Right lobe of liver (tissue), 4 donors: ENCODE results near the gene RNF17.

ENCODE experiments used
- CTCF ChIP-seq, 4 donors: fragments of 200-600 bp in 3 of 4; fragments of 450-650 bp in 1 of 4; IDR thresholded peaks; one replicate each; pipeline versions ENCODE4 v1.5.1 to v1.8.0; 2016 to 2022; ENCODE audit warnings: antibody characterized with exemption in 4 of 4, mild to moderate bottlenecking in 2 of 4
- POLR2A ChIP-seq: fragments of 450-650 bp; IDR thresholded peaks from one replicate; pipeline ENCODE4 v1.6.1; 2017; ENCODE audit warnings: antibody characterized with exemption, mild to moderate bottlenecking
- donor health status: DM: no; HTN: no; CAD: no.
- donor health status: DM: no; HTN: no; CAD: no.
- donor health status: DM: no; HTN: yes; CAD: no.

DNA sequence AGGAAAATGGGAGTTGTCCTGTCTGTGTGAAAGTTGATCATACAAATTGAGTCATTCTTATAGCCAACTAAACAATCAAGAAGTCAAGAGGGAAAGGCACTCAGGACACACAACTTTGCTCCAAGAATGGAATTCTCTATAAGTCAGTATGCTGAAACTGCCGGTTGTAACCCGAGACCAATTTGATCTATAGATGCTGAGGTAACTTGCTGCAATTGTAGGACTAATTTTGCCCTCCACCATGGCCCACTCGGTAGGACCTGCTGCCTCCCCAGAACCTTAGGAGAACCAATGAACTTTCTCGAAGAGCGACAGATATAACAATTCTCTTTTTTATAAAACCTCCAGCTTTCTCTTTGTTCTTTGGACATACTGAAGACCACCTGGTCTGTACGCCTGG, 157.0 kb downstream of the RNF17 start:
- no peak for TF ChIP-seq CTCF (IDR thresholded peaks at IDR 0.05)
- no peak for TF ChIP-seq POLR2A
